ENCODE measurements around the gene RHOV. TPM values are rescaled to one million over a fixed set of nuclear protein-coding genes. Genes with fewer than 3 reads are reported as not detected.

RHOV gene
- total and polyA plus RNA-seq, 10 of the 15 experiments (the other 5 are each of a cell fraction or from before 2014, with no cell fraction given): 0.24 to 39.3 (median 9.3) TPM

GRCh38 chr15:40853241-40853890 lies 20.7 kb downstream of the RHOV start:
- SMC1A ChIA-PET (ENCODE audit: uncharacterized antibody, unreplicated experiment): interaction anchor here (0.6 to 2.5 kb wide), 3 partner anchors 37 to 175 kb away, joined by 3 to 8 read pairs (median 4); partner anchors contain the start of gene VPS18
- TF ChIP-seq YBX1 (IDR thresholded peaks at IDR 0.05) (no peak), CBX3 (IDR thresholded peaks at IDR 0.05; ENCODE audit: borderline replicate concordance, low read depth) (no peak), HCFC1 (IDR thresholded peaks at IDR 0.05; ENCODE audit: low read length) (no peak), SP1 (IDR thresholded peaks at IDR 0.05; ENCODE audit: low read depth, low read length) (no peak), TBL1XR1 (IDR thresholded peaks at IDR 0.05; ENCODE audit: low read depth, low read length) (no peak)
- no peak for ATAC-seq

GRCh38 chr15:40852529-40852928 lies 21.5 kb downstream of the RHOV start:
- H3K4me2 ChIP-seq (ENCODE audit: control insufficient read depth, insufficient read depth): no peak overlapping the region
- no peaks in the 10 kb centered on the region for H3K79me2 ChIP-seq (ENCODE audit: control insufficient read depth, insufficient read depth, low read length)
- intact Hi-C loops (cut with micrococcal nuclease; ENCODE audit: unreplicated experiment) (no loop called here), in situ Hi-C loops (cut with MboI) (no loop called here)
- CTCF ChIA-PET: interaction anchor here (1.0 to 5.4 kb wide), 3 partner anchors 39 to 67 kb away, joined by 4 to 32 read pairs (median 9); partner anchors contain the start of gene VPS18
- no peak overlapping the region for H3K4me3 ChIP-seq
- no peak overlapping the region for H3K9ac ChIP-seq (ENCODE audit: control insufficient read depth, insufficient read depth, low read length)
- 71% methylated on average over 5 of the region's 5 CpGs for WGBS (ENCODE audit: insufficient coverage, insufficient replicate concordance, low lambda C conversion rate, missing lambda C conversion rate)
- TF ChIP-seq RELB (IDR thresholded peaks at IDR 0.05; ENCODE audit: low read depth) (no peak), SREBF1 (IDR thresholded peaks at IDR 0.05; ENCODE audit: low read length) (no peak), ZBTB33 (IDR thresholded peaks at IDR 0.05) (no peak), SMC3 (IDR thresholded peaks at IDR 0.05; ENCODE audit: borderline replicate concordance, low read length) (no peak), JUNB (IDR thresholded peaks at IDR 0.05) (no peak), IRF4 (IDR thresholded peaks at IDR 0.05; ENCODE audit: low read depth, low read length) (no peak), KDM1A (IDR thresholded peaks at IDR 0.05; ENCODE audit: borderline replicate concordance) (no peak), RAD51 (IDR thresholded peaks at IDR 0.05) (no peak)
- DNase-seq (ENCODE audit: low read depth, low spot score) (no peak), FAIRE-seq (no peak), ATAC-seq (no peak)
- no peak overlapping the region for H3K27ac ChIP-seq (ENCODE audit: control insufficient read depth, insufficient read depth)
- peaks cover 0 to 2% of the 10 kb centered on the region in 2 experiments; a peak in 2 of 4 replicates for H3K36me3 ChIP-seq (ENCODE audit: control insufficient read depth in 2 of 2, insufficient read depth in 2 of 2, low read length in 1 of 2)
- H3K9me3 ChIP-seq (replicated peaks; ENCODE audit: control insufficient read depth, insufficient read depth, low read length): no peaks in the 10 kb centered on the region
- H4K20me1 ChIP-seq (ENCODE audit: control insufficient read depth, insufficient read depth): no peaks in the 10 kb centered on the region
- SMC1A ChIA-PET (ENCODE audit: uncharacterized antibody, unreplicated experiment): interaction anchor here (0.6 to 2.5 kb wide), 4 partner anchors 37 to 176 kb away, joined by 3 to 9 read pairs (median 6); partner anchors contain the start of gene VPS18
- BruUV-seq (replicated peaks): no TSS peak
- peaks cover 4% of the 10 kb centered on the region; the same call in 1 of the 2 replicates for H3K4me1 ChIP-seq (ENCODE audit: control insufficient read depth, insufficient read depth, low read length)
- POLR2A ChIA-PET: interaction anchor here (0.6 kb wide), 1 partner anchor 524 kb away, joined by 5 read pairs; no protein-coding TSS in a partner anchor
- H2AFZ ChIP-seq (ENCODE audit: control insufficient read depth, low read depth, low read length): no peak overlapping the region
- no peaks in the 10 kb centered on the region for H3K27me3 ChIP-seq (replicated peaks in 1 of 2; ENCODE audit: control insufficient read depth in 2 of 2, insufficient read depth in 2 of 2, low read length in 1 of 2)
- RAD21 ChIA-PET (ENCODE audit: unreplicated experiment): no interaction called here

More at GRCh38 chr15:40853241-40853890, 20.7 kb downstream of the RHOV start:
- Histone ChIP-seq H3K4me3 (no peak overlapping the region), H3K4me2 (ENCODE audit: control insufficient read depth, insufficient read depth) (no peak overlapping the region), H3K79me2 (ENCODE audit: control insufficient read depth, insufficient read depth, low read length) (no peaks in the 10 kb centered on the region), H3K4me1 (ENCODE audit: control insufficient read depth, insufficient read depth, low read length) (no peaks in the 10 kb centered on the region; the same call in 1 of the 2 replicates), H3K27ac (ENCODE audit: control insufficient read depth, insufficient read depth) (no peak overlapping the region), H3K9ac (ENCODE audit: control insufficient read depth, insufficient read depth, low read length) (no peak overlapping the region), H3K27me3 (replicated peaks in 1 of 2; ENCODE audit: control insufficient read depth in 2 of 2, insufficient read depth in 2 of 2, low read length in 1 of 2) (no peaks in the 10 kb centered on the region), H3K9me3 (replicated peaks; ENCODE audit: control insufficient read depth, insufficient read depth, low read length) (no peaks in the 10 kb centered on the region), H3K36me3 (ENCODE audit: control insufficient read depth in 2 of 2, insufficient read depth in 2 of 2, low read length in 1 of 2) (peaks cover 0 to 2% of the 10 kb centered on the region in 2 experiments; a peak in 2 of 4 replicates), H2AFZ (ENCODE audit: control insufficient read depth, low read depth, low read length) (no peak overlapping the region), H4K20me1 (ENCODE audit: control insufficient read depth, insufficient read depth) (no peaks in the 10 kb centered on the region)
- POLR2A ChIA-PET: no interaction called here
- FAIRE-seq (no peak), DNase-seq (ENCODE audit: low read depth, low spot score) (no peak)
- 65% methylated on average over 16 of the region's 16 CpGs for WGBS (ENCODE audit: insufficient coverage, insufficient replicate concordance, low lambda C conversion rate, missing lambda C conversion rate)
- intact Hi-C loops (cut with micrococcal nuclease; ENCODE audit: unreplicated experiment) (no loop called here), in situ Hi-C loops (cut with MboI) (no loop called here)
- RAD21 ChIA-PET (ENCODE audit: unreplicated experiment): interaction anchor here (0.9 kb wide), 1 partner anchor 41 kb away, joined by 3 read pairs; the partner anchor contains the start of gene VPS18
- no TSS peak for BruUV-seq (replicated peaks)
- CTCF ChIA-PET: interaction anchor here (0.7 to 5.4 kb wide), 3 partner anchors 38 to 68 kb away, joined by 3 to 32 read pairs (median 4); no protein-coding TSS in a partner anchor
